HG03066 (cell line): ENCODE measurements around the gene OSBPL8.
"Not testable (repeated sequence)": the region's sequence is repeated elsewhere in the genome, so short reads cannot be mapped to it uniquely, and the experiment has no call there.

Experiments used
- ATAC-seq: cut with Tn5 transposase; IDR thresholded peaks from one replicate; pipeline ENCODE4 v1.9.1; 2021; ENCODE audit warnings: low read depth; ENCODE audit not compliant: unreplicated experiment

The OSBPL8 gene

DNA sequence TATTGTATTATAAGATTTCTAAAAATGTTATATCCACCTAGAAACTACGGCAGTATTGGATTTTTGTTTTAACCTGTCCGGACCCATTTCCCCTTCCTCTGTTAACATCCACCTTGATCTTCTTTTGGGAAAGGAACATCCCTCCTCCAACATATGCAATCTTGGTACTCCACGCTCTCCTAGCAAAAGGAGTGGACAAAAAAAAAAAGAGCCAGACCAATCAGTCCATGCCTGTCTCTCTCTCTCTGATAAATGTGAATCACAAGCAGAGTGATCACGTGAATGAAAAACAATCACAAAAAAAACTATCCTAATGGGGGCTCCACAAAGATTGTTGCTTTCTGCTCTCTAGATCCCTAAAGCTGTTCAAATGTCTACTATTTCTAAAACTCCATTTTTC, 27.1 kb downstream of the OSBPL8 start:
- no peak for ATAC-seq

DNA sequence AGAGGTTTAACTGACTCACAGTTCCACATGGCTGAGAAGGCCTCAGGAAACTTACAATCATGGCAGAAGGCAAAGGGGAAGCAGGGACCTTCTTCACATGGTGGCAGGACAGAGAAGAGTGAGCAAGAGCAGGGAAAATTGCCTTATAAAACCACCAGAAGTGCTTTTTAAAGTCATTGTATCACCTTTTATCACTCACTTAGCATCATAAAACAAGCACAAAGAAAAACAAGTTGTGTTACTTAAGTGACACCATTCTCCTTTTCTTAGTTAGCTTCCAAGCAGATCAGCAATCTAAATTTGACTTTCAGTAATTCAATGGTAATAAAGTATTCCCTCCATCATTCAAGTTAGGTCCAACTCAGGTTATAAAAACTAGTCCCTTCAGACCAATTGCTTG, 28.5 kb downstream of the OSBPL8 start:
- ATAC-seq, result no peak

DNA sequence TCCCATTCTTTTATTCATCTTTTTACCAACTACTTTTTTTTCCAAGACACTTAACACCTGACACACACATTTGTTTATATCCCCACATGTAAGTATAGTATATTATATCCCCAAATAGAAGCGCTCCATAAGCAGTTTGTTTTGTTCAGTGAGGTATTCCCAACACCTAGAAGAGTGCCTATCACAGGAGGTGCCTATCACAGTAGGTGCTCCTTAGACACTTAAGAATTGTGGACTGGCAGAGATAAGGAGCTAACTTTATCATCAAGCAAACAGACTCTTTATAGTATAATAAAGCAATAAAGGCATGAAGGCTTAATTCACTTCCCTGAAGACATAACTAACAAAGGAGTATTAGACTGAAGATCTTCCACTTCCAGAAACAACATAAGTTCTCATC, 29.1 kb downstream of the OSBPL8 start:
- no peak for ATAC-seq

DNA sequence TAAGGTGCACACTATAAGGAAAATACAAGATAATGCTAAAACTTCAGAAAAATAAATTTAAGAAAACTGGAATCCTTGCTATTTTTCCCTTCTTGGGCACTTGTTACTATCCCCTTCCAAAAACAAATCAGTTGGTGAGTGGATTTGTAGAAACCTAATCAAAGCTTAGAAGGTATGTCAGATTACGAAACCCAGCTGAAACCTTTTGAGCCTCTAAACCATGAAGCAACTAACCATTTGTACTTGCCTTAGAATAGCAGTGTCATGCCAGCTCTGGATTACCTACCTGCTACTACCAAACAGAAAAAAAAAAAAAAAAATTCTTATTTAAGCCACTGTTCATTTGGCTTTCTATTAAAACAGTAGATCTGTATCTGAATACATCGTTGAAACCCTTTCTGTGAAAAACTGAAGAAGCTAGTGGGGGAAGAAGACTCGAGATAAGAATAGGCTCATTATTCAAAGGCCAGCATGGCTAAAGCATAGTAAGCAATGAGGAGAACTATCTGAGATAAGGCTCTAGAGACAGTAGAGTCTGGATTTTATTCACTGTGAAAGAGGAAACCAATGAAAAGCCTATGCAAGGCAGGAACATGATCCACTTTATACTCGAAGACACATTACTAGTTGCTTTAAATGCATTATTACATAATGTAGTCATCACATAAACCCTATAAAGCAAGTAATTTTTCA, 30.2 kb downstream of the OSBPL8 start:
- no peak for ATAC-seq

DNA sequence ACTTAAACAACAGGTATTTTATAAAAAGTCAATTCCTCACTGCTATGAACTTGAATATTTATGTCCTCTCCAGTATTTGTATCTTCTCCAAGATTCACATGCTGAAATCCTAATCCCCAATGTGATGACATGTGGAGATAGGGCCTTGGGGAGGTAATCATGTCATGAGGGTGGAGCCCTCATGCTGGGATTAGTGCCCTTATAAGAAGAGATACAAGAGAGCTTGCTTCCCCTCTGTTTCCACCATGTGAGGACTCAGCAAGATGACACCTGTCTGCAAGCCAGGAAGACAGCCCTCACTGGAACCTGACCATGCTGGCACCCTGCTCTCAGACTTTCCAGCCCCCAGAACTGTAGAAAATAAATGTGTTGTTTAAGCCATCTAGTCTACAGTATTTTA, 36.2 kb downstream of the OSBPL8 start:
- ATAC-seq, result no peak

DNA sequence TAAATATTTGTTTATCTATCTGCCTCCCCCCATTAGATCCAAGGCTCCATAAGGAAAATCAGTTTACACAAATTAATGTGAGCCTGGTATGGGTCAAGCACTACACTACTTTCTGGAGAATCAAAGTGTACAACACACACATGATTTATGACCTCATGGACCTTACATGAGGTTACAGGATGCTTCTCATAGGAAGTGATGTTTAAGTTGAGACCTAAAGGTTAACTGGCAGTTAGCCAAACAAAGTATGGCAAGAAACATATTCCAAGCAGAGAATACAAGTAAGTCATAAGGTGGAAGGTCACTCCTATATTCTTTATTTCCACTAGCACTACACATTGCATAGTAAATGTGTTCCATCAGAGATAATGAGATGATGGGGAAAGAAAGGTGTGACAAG, 39.2 kb downstream of the OSBPL8 start:
- no peak for ATAC-seq

DNA sequence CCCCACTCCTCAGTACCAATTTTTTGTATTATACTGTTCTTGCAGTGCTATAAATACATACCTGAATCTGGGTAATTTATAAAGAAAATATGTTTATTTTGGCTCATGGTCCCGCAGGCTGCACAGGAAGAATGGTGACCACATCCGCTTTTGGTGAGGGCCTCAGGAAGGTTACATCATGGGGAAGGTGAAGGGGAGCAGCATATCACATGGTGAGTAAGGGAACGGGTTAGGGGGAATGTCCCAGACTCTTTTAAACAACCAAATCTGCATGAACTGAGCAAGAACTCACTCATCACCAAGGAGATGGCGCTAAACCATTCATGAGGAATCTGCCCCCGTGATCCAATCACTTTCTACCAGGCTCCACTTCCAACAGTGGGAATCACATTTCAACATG, 40.0 kb downstream of the OSBPL8 start:
- ATAC-seq, result no peak

DNA sequence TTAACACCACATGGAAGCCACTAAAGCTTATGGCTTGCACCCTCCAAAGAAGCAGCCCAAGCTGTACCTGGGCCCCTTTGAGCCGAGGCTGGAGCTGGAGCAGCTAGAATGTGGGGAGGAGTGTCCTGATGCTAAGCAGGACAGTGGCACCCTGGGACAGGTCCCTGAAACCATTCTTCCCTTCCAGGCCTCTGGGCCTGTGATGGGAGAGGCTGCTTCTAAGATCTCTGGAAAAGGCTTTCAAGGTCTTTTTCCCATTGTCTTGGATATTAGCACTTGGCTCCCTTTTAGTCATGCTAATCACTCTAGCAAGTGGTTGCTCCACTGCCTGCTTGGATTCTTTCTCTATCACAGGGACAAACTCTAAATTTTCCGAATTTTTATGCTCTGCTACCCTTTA, 40.9 kb downstream of the OSBPL8 start:
- ATAC-seq, result no peak

DNA sequence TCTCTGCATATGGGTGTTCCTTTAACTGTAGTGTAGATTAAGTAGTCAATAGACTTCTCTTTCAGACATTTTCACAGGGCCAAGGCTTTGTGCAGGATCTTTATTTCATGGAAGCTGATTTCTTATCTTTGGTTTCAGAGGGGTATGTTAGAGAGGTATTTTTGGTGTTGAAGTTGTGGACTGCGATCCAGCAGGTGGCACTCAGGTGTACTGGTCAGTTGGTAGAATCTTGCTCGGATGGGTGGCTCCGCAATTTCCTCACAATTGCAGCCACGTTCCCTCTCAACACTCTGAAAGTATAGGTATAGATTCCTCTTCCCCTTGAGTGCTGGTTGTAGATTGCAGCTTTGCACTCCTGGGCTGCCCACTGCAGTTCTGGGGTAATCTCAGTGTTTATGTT, 44.3 kb downstream of the OSBPL8 start:
- ATAC-seq, result no peak

DNA sequence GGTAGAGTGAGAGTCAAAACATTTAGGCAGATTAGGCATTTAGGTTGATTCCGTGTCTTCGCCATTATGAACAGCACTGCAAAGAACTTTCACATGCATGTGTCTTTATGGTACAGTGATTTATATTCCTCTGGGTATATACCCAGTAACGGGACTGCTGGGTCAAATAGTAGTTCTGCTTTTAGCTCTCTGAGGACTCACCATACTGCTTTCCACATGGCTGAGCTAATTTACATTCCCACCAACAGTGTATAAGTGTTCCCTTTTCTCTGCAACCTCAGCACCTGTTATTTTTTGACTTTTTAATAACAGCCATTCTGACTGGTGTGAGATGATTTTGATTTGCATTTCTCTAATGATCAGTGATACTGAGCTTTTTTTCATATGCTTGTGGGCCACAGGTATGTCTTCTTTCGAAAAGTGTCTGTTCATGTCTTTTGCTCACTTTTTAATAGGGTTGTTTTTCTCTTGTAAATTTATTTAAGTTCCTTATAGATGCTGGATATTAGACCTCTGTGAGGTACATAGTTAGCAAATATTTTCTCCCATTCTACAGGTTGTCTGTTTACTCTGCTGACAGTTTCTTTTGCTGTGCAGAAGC, 48.4 kb downstream of the OSBPL8 start:
- ATAC-seq, result peak; percentile 84

DNA sequence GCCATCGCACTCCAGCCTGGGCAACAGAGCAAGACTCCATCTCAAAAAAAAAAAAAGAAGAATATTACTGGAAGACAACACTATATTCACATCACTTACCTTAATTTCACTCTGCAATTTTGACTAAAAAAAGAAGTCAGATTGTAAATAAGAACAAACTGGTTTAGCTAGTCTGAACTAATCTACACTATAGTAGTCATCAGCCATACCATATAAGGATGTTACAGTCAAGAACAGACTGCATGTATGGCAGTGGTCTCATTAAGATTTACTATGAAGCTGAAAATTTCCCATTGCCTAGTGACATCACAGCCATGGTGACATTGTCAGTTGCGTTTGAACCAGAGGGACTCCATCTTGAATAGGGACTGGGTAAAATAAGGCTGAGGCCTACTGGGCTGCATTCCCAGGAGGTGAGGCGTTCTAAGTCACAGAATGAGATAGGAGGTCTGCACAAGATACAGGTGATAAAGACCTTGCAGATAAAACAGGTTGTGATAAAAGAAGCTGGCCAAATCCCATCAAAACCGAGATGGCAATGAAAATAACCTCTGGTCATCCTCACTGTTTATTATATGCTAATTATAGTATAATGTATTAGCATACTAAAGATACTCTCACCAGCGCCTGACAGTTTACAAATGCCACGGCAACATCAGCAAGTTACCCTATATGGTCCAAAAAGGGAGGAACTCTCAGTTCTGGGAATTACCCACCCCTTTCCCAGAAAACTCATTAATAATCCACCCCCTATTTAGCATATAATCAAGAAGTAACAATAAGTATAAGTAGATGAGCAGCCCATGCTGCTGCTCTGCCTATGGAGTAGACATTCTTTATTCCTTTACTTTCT, 51.2 kb downstream of the OSBPL8 start:
- no peak for ATAC-seq

DNA sequence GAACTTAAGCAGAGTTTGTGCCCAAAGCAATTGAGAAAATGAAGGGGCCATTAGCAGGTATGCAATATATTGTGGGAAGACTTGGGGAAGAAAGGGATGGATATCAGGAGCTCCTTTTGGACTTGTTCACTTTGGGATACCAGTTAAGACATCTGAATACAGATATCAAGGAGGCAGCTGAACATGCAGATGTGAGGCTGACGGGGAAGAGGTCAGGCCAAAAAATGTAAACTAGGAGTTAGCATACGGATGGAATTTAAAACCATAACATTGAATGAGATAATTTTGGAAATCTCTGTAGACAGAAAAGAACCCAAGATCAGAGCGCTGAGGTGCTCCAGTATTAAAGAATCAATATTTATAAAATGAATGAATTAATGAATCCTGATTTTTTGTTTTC, 53.4 kb downstream of the OSBPL8 start:
- ATAC-seq, result no peak

DNA sequence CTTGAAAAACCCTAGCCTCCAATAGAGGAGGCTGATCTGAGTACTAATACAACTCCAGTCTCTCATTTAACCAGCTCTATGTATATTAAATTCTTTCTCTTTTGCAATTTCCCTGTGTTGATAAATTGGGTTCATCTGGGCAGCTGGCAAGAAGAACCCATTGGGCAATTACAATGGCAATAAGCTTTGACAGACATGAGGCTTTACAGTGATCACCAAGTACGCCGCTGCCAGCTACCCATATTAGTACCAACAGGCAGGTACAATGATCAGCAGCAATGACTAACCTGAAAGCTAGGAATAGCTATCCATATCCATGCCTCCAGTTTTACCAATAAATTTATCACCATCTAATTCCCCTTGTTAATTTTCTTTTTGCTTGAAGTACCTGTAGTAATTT, 54.5 kb downstream of the OSBPL8 start:
- ATAC-seq, result no peak

DNA sequence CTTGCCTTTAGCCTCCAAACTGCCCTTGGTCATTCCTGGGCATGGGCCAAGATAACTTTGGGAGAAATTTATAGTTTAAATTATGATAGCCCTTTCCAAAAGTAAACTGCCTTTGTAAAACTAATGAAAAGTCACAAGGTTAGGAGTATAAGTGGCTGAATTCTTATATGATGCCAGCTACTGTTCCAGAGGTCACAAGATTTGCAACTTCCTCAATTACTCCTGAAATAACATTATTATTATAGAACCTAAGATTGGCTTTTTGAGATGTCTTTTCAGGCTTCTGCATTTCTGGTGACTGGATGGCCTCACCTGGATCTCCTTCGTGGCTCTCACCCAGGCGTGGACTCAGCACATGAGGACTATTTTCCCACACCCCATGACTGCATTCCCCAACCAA, 55.0 kb downstream of the OSBPL8 start:
- no peak for ATAC-seq

DNA sequence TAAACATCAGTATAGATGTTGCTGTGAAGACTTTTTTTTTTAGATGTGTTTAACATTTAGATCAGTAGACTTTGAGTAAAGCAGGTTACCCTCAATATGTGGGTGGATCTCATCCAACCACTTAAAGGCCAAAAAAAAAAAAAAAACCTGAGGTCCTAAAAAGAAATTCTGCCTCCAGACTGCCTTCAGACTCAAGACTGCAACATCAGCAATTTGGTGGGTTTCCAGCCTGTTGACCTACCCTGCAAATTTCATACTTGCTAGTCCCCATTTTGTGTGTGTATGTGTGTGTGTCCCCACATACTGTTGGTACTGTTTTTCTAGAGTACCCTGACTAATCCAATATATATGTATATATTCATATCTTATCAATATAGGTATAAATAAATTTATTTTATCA, 55.6 kb downstream of the OSBPL8 start:
- ATAC-seq, result no peak

DNA sequence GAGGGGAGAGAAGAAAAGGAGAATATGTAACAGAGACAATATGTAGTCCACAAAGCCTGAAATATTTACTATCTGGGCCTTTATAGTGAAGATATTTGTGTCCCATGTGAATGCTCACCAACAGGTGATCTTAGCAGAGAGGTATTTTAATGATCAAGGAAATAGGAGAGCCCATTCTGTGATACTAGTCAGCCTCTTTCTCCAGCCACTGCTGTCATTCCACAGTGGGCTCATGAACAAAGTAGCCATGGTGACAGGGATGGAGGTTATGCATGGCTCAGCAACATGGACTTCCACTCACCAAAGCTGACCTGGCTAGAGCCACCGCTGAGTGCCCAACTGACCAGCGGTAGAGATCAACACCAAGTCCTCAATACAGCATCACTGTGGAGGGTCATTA, 58.2 kb downstream of the OSBPL8 start:
- ATAC-seq, result no peak

DNA sequence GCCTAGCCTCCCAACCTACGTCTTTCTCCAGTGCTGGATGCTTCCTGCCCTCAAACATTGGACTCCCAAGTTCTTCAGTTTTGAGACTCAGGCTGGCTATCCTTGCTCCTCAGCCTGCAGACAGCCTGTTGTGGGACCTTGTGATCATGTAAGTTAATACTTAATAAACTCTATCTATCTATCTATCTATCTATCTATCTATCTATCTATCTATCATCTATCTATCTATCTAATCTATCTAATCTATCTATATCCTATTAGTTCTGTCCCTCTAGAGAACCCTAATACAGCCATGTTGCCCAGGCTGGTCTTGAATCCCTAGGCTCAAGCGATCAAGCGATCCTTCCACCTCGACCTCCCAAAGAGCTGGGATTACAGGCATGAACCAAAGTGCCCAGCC, 60.4 kb downstream of the OSBPL8 start:
- not testable (repeated sequence) for ATAC-seq

DNA sequence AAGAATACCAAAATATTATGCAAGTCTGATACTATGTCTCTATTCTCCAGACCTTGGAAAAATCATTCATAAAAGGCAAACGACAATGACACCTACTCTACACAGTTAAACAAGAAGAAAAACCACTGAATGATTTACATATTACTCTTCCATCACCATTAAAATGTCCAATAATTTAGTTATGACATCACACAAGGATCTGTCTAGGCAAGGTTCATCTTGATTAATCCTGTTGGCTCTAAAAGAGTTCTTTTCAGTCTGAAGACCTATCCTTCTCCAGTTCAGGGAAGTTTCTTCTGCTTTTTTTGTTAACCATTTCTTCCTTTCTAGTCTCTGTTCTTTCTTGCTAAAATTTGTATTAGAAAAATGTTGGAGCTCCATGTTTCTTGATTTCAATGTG, 64.0 kb downstream of the OSBPL8 start:
- no peak for ATAC-seq

DNA sequence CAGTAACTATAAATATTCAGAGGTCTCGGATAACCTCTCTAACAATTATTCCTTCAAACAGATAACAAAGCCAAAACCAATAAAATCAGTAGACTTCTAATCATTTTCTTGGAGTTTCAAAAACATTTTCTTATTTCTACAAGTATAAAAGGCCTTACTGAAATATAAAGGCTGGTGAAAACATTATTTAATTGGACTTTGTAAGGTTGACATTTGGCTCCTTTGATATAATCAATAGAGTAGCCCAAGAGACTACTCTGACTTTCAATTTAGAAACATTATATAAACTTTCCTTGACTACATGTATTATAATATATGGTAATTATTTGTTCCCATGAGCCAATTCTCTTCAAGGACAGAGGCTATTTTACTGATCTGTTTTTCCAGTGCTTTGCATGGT, 68.3 kb downstream of the OSBPL8 start:
- ATAC-seq, result no peak

DNA sequence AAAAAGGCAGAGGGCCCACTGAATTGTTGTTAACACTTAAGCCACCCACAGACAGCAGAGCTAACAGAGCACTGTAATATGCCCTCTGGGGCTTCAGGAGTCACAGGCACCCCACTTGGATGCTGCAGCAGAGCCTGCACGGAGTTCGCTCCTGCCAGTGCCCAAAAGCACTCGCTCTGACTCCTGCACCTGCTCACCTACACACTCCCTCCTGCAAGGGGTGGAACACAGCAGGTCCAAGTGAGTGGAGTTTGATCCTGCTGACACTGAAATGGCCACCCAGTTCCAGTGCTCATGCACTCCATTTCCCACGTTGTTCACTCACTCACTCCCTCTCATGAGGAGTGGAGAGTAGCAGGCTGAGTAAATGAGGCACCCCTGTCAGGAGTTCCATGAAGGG, 68.8 kb downstream of the OSBPL8 start:
- ATAC-seq, result no peak

DNA sequence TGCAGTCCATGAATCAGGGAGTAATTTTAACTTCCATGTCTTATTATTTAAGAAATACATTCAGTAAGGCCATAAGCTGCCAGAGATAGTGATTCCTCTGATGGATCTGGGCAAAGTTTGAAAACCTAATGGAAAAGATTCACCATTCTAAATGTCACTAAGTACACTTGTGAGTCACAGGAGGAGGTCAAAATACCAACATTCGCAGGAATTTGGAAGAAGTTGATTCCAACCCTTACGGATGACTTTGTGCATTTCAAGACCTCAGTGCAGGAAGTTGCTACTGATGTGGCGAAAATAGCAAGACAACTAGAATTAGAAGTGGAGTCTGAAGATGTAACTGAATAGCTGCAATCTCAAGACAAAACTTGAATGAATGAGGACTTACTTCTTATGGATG, 69.8 kb downstream of the OSBPL8 start:
- no peak for ATAC-seq

DNA sequence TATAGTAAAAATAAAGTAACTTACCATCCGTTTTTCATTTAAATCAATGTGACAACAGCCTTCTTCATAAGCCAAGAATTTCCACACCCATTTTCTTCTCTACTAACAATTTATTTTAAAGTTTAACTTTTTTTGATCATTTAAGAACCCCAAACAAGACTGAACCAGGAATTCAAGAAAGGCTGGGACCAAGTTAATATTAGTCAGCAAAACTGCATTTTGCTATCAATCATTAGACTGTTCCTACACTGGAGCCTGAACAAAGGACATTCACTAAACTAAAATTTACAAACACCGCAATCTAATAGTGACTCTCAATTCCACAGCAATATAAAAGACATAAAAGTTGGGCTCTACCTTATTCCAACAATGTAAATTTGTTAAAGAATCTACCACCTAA, 73.6 kb downstream of the OSBPL8 start:
- ATAC-seq, result no peak
